PC-3 (cell line): ENCODE data around the gene EED.

Experiments used
- CTCF ChIP-seq: fragments of 300-600 bp; sonication (generic); conservative IDR thresholded peaks from 2 replicates; pipeline ENCODE4 v1.5.1; 2017; ENCODE audit warnings: antibody characterized with exemption, low read depth, mild to moderate bottlenecking, low read length
- EZH2phosphoT487 ChIP-seq: fragments of 300-600 bp; sonication (generic); IDR thresholded peaks from 2 replicates; pipeline ENCODE4 v1.6.1; 2018; ENCODE audit warnings: mild to moderate bottlenecking, antibody characterized with exemption, low read length, borderline replicate concordance

- TF ChIP-seq EZH2phosphoT487 (no peak), CTCF (no peak)
These were observed 25.0 kb upstream of the EED start for GRCh38 chr11:86219311-86220193.
